Measurements from ENCODE around the gene AGO3. TPM values are rescaled to one million over a fixed set of nuclear protein-coding genes. Genes with fewer than 3 reads are reported as not detected.

AGO3 gene
- total and polyA plus RNA-seq, 2 of the 13 experiments (the other 11 are each of a cell fraction or from before 2014, with no cell fraction given) = 21.2 to 27.1 TPM

DNA sequence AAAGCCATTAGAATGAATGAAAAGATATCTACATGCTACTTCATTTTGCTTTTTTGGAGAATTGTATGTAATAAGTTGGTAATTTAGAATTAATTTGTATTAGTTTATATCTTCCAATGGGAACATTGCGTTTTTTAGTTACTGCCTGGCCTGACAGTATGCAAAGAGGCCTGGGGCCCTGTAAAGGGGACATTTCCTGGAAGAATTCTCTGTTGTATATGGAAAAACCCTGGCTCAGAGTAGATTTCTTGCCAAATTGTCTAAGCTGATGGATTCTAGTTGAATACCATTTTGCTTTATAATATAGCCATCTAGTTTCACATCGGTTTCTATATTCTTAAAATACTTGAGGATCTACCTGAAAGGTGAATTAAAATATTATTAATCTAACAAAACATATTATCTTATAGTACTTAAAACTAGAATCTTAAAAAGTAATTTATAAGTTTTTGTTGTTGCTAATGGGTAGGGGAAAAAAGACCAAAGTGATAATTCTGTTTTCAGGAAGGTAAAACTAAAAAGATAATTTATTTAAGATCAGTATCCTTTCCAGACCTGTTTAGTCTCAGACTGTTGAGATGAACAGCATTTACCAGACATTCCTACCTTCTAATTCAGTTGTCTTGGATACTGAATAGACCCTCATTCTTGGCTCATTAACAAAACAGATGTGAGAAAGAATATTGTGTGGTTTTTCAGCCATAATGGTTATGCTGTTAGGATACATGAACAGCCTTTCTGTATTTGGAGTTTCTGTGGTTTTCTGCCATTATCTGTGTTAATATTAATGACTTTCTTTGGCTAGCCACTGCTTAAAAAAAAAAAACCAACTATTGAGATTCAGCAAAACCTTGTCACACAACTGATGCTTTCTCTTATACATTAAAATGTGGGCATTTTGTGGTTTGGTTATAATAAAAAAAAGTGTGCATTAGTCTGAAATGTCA, 4.8 kb downstream of the AGO3 start:
- intact Hi-C loops (cut with micrococcal nuclease; ENCODE audit: unreplicated experiment) (no loop called here), in situ Hi-C loops (cut with HindIII; ENCODE audit: extremely low pct_ligation_motif_present, low pct_unique_long_range_greater_than_20kb) (no loop called here)
- no peaks in the 10 kb centered on the region for H4K20me1 ChIP-seq (ENCODE audit: insufficient read depth, low read length)
- no peak overlapping the region for H3K9ac ChIP-seq (ENCODE audit: insufficient read depth, low read depth, low read length)
- peaks cover 39% of the 10 kb centered on the region for H3K4me1 ChIP-seq (ENCODE audit: insufficient read depth, low read length)
- no peak overlapping the region for H3K4me3 ChIP-seq (replicated peaks in 1 of 3; ENCODE audit: insufficient read depth in 1 of 3, low read depth in 2 of 3, low read length in 3 of 3)
- no peak overlapping the region for H2AFZ ChIP-seq (ENCODE audit: low read length)
- no peak for TF ChIP-seq PITX1 (CRISPR knock-in tag; IDR thresholded peaks at IDR 0.05)
- TF ChIP-seq, protein P1, sequence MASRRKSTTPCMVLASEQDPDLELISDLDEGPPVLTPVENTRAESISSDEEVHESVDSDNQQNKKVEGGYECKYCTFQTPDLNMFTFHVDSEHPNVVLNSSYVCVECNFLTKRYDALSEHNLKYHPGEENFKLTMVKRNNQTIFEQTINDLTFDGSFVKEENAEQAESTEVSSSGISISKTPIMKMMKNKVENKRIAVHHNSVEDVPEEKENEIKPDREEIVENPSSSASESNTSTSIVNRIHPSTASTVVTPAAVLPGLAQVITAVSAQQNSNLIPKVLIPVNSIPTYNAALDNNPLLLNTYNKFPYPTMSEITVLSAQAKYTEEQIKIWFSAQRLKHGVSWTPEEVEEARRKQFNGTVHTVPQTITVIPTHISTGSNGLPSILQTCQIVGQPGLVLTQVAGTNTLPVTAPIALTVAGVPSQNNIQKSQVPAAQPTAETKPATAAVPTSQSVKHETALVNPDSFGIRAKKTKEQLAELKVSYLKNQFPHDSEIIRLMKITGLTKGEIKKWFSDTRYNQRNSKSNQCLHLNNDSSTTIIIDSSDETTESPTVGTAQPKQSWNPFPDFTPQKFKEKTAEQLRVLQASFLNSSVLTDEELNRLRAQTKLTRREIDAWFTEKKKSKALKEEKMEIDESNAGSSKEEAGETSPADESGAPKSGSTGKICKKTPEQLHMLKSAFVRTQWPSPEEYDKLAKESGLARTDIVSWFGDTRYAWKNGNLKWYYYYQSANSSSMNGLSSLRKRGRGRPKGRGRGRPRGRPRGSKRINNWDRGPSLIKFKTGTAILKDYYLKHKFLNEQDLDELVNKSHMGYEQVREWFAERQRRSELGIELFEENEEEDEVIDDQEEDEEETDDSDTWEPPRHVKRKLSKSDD (CRISPR knock-in tag; IDR thresholded peaks at IDR 0.05; ENCODE audit: low read depth) = no peak
- TF ChIP-seq ZC3H13 (CRISPR knock-in tag; IDR thresholded peaks at IDR 0.05) = no peak
- no peak for TF ChIP-seq ZNF788 (CRISPR knock-in tag; IDR thresholded peaks at IDR 0.05; ENCODE audit: borderline replicate concordance)
- no peak for TF ChIP-seq THAP11 (CRISPR knock-in tag; IDR thresholded peaks at IDR 0.05)
- no peak for TF ChIP-seq ZNF879 (CRISPR knock-in tag; IDR thresholded peaks at IDR 0.05)
- no peak for TF ChIP-seq SIX1 (CRISPR knock-in tag; IDR thresholded peaks at IDR 0.05; ENCODE audit: borderline replicate concordance)
- no peak for TF ChIP-seq ZNF75D (CRISPR knock-in tag; IDR thresholded peaks at IDR 0.05; ENCODE audit: borderline replicate concordance)
- FAIRE-seq (no peak), ATAC-seq (no peak), DNase-seq (ENCODE audit: low spot score) (peak; percentile 6)
- BruUV-seq (replicated peaks) = no TSS peak
- peaks cover 90% of the 10 kb centered on the region for H3K79me2 ChIP-seq (ENCODE audit: insufficient read depth, low read length)
- H3K27ac ChIP-seq (ENCODE audit: extremely low read length, insufficient read depth, low read length) = no peak overlapping the region
- ChIA-PET POLR2A (no interaction called here), CTCF (ENCODE audit: low intra/inter-chr PET ratio, low total read pairs) (no interaction called here)
- no peaks in the 10 kb centered on the region for H3K36me3 ChIP-seq (replicated peaks in 1 of 2; ENCODE audit: control insufficient read depth in 1 of 2, insufficient read depth in 2 of 2, low read length in 2 of 2)
- H3K4me2 ChIP-seq (ENCODE audit: low read depth, low read length) = 0 out of 2 replicates have a peak overlapping the region, but pooled peaks have one; percentile 0
- no peaks in the 10 kb centered on the region for H3K9me3 ChIP-seq (ENCODE audit: low read length)
- no peaks in the 10 kb centered on the region; a peak in 1 of 5 replicates for H3K27me3 ChIP-seq (ENCODE audit: control insufficient read depth in 1 of 2, insufficient read depth in 2 of 2, low read length in 2 of 2)
- whole genome bisulfite sequencing (ENCODE audit: low lambda C conversion rate) = 70% methylated on average over 2 of the region's 2 CpGs
